ENCODE results near the gene EME2.

DNA sequence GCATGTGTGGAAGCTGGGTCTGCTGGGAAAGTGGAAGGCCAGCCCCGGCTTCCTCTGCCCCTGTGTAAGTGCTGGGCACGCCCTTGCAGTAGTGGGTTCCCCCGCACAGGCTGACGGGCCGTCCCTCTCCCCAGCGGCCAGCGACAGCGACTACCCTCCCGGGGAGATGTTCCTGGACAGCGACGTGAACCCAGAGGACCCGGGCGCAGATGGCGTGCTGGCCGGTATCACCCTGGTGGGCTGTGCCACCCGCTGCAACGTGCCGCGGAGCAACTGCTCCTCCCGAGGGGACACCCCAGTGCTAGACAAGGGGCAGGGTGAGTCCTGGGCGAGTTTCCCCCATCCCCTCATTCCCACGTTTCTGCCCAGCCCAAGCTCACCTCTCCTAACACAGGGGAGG lies 6.8 kb upstream of the EME2 start:
- TF ChIP-seq CTCF (IDR thresholded peaks at IDR 0.05) (no peak), POLR2A (IDR thresholded peaks at IDR 0.05) (no peak), EP300 (IDR thresholded peaks at IDR 0.05) (no peak)
